Body of pancreas (tissue), 4 donors: ENCODE data around the gene PYDC1. TPM values are rescaled to one million over a fixed set of nuclear protein-coding genes. Genes with fewer than 3 reads are reported as not detected.
"Not testable (repeated sequence)": the region's sequence is repeated elsewhere in the genome, so short reads cannot be mapped to it uniquely, and the experiment has no call there.

ENCODE experiments used
- ATAC-seq: fragments of 150-250 bp; one replicate; pipeline ENCODE4 v1.9.1; 2016
- DNase-seq, 4 donors: peaks; one replicate each; pipeline ENCODE4 v3.0.0-alpha.2; 2019
- H3K27ac ChIP-seq, 4 donors: fragments of 200-600 bp; sonication (generic); 1 replicate in 3 of 4; 2 replicates in 1 of 4; pipeline versions ENCODE4 v1.5.1 to v1.6.1; 2016 to 2019; ENCODE audit warnings: mild to moderate bottlenecking in 1 of 4, mixed read lengths in 1 of 4, moderate library complexity in 1 of 4
- H3K27me3 ChIP-seq, 2 donors: fragments of 200-600 bp; sonication (generic); one replicate each; pipeline ENCODE4 v1.6.0; 2016; ENCODE audit warnings: mild to moderate bottlenecking in 1 of 2
- H3K36me3 ChIP-seq, 2 donors: fragments of 200-600 bp; sonication (generic); replicated peaks in 1 of 2; 2 replicates each; pipeline ENCODE4 v1.5.1; 2016; ENCODE audit warnings: low read depth in 2 of 2; ENCODE audit not compliant: insufficient read depth in 1 of 2
- H3K4me1 ChIP-seq: fragments of 200-600 bp; sonication (generic); one replicate; pipeline ENCODE4 v1.6.0; 2016
- H3K4me3 ChIP-seq, 2 donors: fragments of 200-600 bp; sonication (generic); 1 replicate in 1 of 2; 2 replicates in 1 of 2; pipeline ENCODE4 v1.5.1; 2016 to 2019
- H3K9me3 ChIP-seq, 3 donors: fragments of 200-600 bp; sonication (generic); 1 replicate in 2 of 3; 2 replicates in 1 of 3; pipeline ENCODE4 v1.5.1; 2016
- POLR2A ChIP-seq, 3 donors: fragments of 450-650 bp; IDR thresholded peaks; one replicate each; pipeline ENCODE4 v1.6.1; 2016; ENCODE audit warnings: antibody characterized with exemption in 3 of 3, mild to moderate bottlenecking in 2 of 3
- WGBS, 2 donors: methylation state at CpG; one replicate each; pipeline ENCODE4 v1.1.5; 2017; 5-methylcytosine and 5-hydroxymethylcytosine counted together
- intact Hi-C: fragments of 100-400 bp; cut with DNase I; formaldehyde crosslinking; loops from one replicate; pipeline ENCODE4 v1.15.1; 2023
- total RNA-seq, 2 donors: library from RNA; depleted of rRNA; stranded (reverse); fragments of >200 nt; gene quantifications; one replicate each; pipeline ENCODE4 v1.1.0, GENCODE V29; 2016
- TF ChIP-seq, protein P1 (sequence below), 7 experiments: fragments of 450-650 bp in 4 of 7; fragments of 200-600 bp in 3 of 7; sonication (generic) in 3 of 7; IDR thresholded peaks; one replicate each; pipeline ENCODE4 v1.5.1; 2016 to 2019; ENCODE audit warnings: antibody characterized with exemption in 7 of 7

PYDC1 gene
- total RNA-seq, 2 donors from 2014 or later = not detected

GRCh38 chr16:31248344-31248743, 31.4 kb upstream of the PYDC1 start:
- intact Hi-C loops = no loop called here
- Histone ChIP-seq H3K27me3 (no peaks in the 10 kb centered on the region), H3K36me3 (no peaks in the 10 kb centered on the region), H3K4me1 (no peaks in the 10 kb centered on the region), H3K27ac (no peak overlapping the region), H3K4me3 (no peak overlapping the region), H3K9me3 (no peaks in the 10 kb centered on the region)
- DNase-seq (no peak), ATAC-seq (no peak)
- WGBS, 2 donors = 61 to 73% methylated on average over 5 of the region's 5 CpGs
- TF ChIP-seq, protein P1, sequence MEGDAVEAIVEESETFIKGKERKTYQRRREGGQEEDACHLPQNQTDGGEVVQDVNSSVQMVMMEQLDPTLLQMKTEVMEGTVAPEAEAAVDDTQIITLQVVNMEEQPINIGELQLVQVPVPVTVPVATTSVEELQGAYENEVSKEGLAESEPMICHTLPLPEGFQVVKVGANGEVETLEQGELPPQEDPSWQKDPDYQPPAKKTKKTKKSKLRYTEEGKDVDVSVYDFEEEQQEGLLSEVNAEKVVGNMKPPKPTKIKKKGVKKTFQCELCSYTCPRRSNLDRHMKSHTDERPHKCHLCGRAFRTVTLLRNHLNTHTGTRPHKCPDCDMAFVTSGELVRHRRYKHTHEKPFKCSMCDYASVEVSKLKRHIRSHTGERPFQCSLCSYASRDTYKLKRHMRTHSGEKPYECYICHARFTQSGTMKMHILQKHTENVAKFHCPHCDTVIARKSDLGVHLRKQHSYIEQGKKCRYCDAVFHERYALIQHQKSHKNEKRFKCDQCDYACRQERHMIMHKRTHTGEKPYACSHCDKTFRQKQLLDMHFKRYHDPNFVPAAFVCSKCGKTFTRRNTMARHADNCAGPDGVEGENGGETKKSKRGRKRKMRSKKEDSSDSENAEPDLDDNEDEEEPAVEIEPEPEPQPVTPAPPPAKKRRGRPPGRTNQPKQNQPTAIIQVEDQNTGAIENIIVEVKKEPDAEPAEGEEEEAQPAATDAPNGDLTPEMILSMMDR (IDR thresholded peaks at IDR 0.05) = no peak
- no peak for TF ChIP-seq POLR2A (IDR thresholded peaks at IDR 0.05)

DNA sequence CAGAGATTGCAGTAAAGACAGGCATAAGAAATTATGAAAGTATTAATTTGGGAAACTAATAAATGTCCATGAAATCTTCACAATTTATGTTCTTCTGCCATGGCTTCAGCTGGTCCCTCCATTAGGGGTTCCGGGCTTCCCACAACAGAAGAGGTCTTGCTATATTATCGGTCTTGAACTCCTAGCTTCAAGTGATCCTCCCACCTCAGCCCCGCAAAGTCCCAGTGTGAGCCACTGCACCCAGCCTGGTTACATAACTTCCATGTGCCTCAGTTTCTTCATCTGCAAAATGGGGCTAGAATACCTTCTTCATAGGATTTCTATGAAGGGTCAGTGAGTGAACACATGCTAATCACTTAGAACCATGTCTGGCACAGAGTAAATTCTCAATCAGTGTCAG, 29.4 kb upstream of the PYDC1 start:
- H3K9me3 ChIP-seq = no peaks in the 10 kb centered on the region
- no peaks in the 10 kb centered on the region for H3K36me3 ChIP-seq
- no peaks in the 10 kb centered on the region for H3K27me3 ChIP-seq
- no peak overlapping the region for H3K27ac ChIP-seq
- no peak overlapping the region for H3K4me3 ChIP-seq
- DNase-seq (no peak), ATAC-seq (no peak)
- no peaks in the 10 kb centered on the region for H3K4me1 ChIP-seq
- intact Hi-C loops = no loop called here
- no peak for TF ChIP-seq POLR2A (IDR thresholded peaks at IDR 0.05)
- TF ChIP-seq, protein P1 (IDR thresholded peaks at IDR 0.05) = no peak
- WGBS, 2 donors = 81 to 85% methylated on average over 3 of the region's 3 CpGs

DNA sequence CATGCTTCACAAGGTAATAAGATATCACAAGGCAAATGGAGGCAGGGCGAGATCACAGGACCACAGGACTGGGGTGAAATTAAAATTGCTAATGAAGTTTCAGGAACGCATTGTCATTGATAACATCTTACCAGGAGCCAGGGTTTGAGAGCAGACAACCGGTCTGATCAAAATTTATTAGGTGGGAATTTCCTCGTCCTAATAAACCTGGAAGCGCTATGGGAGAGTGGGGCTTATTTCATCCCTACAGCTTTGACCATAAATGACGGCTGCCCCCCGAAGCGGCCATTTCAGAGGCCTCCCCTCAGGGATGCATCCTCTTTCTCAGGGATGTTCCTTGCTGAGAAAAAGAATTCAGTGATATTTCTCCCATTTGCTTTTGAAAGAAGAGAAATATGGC, 28.7 kb upstream of the PYDC1 start:
- H3K27ac ChIP-seq, DNase-seq, H3K4me3 ChIP-seq, H3K4me1 ChIP-seq, ATAC-seq, H3K36me3 ChIP-seq, H3K9me3 ChIP-seq, H3K27me3 ChIP-seq, intact Hi-C loops: not testable (repeated sequence)
- WGBS, 2 donors = 23 to 48% methylated on average over 8 of the region's 8 CpGs

- Histone ChIP-seq H3K4me3 (no peak overlapping the region), H3K9me3 (no peaks in the 10 kb centered on the region), H3K36me3 (no peaks in the 10 kb centered on the region), H3K4me1 (no peaks in the 10 kb centered on the region), H3K27ac (no peak overlapping the region), H3K27me3 (no peaks in the 10 kb centered on the region)
- intact Hi-C loops = no loop called here
- no peak for TF ChIP-seq POLR2A (IDR thresholded peaks at IDR 0.05)
- TF ChIP-seq, protein P1 (IDR thresholded peaks at IDR 0.05) = no peak
- ATAC-seq (no peak), DNase-seq (no peak)
- WGBS, 2 donors = 51 to 64% methylated on average over 9 of the region's 9 CpGs
Observed at GRCh38 chr16:31243734-31244670, 27.1 kb upstream of the PYDC1 start.

- TF ChIP-seq, protein P1 (IDR thresholded peaks at IDR 0.05) = no peak
- no peak for TF ChIP-seq POLR2A (IDR thresholded peaks at IDR 0.05)
- WGBS, 2 donors = 39 to 59% methylated on average over 6 of the region's 6 CpGs
- ATAC-seq (no peak), DNase-seq (peak in 1 of 4 donors; percentile 13)
- intact Hi-C loops = no loop called here
- H3K27me3 ChIP-seq = no peaks in the 10 kb centered on the region
- H3K27ac ChIP-seq = no peak overlapping the region
- H3K4me1 ChIP-seq = no peaks in the 10 kb centered on the region
- H3K9me3 ChIP-seq = no peaks in the 10 kb centered on the region
- no peaks in the 10 kb centered on the region for H3K36me3 ChIP-seq
- H3K4me3 ChIP-seq = no peak overlapping the region
Observed at GRCh38 chr16:31242206-31242605, 25.3 kb upstream of the PYDC1 start.
